ENCODE measurements around the gene CCDC158. TPM values are rescaled to one million over a fixed set of nuclear protein-coding genes. Genes with fewer than 3 reads are reported as not detected.
"Not testable (repeated sequence)": the region's sequence is repeated elsewhere in the genome, so short reads cannot be mapped to it uniquely, and the experiment has no call there.

Gene CCDC158
- total RNA-seq, 1 donor, result not detected

DNA sequence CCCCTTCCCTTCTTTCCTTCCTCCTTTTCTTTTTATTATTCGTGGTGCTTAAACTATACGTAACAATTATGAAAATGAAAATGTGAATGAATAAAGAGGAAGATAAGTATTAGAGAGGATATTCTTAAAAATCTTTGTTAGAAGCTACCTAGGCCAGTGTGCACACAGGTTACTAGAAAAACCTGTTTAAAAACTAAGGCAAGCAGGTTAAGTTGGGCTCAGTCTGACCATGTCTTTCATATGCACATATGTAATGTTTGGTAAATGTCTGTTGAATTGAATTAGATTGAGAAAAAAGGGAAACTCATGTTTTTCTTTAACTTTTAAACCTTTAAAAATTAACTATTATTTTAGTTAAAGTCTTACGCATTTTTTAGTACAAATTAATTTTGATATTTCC, 21.9 kb upstream of the CCDC158 start:
- Histone ChIP-seq H3K4me3 (ENCODE audit: low read length) (no peak overlapping the region), H3K9me3 (ENCODE audit: low read depth, low read length) (no peaks in the 10 kb centered on the region), H3K27me3 (ENCODE audit: insufficient read depth, low read length) (peaks cover 2% of the 10 kb centered on the region), H3K4me1 (ENCODE audit: insufficient read depth, low read length) (no peaks in the 10 kb centered on the region)

DNA sequence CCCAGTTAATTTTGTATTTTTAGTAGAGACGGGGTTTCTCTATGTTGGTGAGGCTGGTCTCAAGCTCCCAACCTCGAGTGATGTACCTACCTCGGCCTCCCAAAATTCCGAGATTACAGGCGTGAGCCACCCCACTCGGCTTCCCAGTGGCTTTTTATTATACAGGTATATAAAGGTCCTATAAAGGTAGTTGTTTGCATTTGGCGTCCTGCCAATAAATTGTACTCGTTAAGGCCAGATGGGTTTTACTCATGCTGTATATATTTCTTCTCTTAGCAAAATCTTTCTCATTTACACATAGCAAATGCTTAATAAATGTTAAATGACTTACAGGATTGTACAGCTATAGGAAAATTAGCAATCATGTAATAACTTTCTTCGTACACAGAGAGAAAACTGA, 20.9 kb upstream of the CCDC158 start:
- Histone ChIP-seq H3K9me3 (ENCODE audit: low read depth, low read length) (no peaks in the 10 kb centered on the region), H3K27me3 (ENCODE audit: insufficient read depth, low read length) (peaks cover 4% of the 10 kb centered on the region), H3K4me3 (ENCODE audit: low read length) (no peak overlapping the region), H3K4me1 (ENCODE audit: insufficient read depth, low read length) (no peaks in the 10 kb centered on the region)

DNA sequence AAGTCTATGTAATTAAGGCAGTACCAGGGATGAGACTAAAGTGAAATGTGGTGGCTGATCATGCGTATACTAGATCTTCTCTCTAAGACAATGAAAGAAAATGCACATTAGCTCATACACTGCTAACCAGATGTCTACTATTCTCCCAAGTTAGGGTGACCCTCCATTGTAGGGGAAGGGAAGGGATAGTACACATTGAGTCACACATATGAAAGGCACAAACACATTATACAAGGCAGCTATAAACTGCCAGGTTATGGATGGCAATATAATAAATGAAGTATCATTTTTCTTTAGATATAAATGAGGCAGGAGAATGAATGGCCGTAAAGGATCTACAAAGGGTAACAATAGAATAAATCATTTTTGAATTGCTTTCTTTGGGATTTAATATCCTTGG, 18.6 kb upstream of the CCDC158 start:
- H3K4me1 ChIP-seq (ENCODE audit: insufficient read depth, low read length), result no peaks in the 10 kb centered on the region
- H3K9me3 ChIP-seq (ENCODE audit: low read depth, low read length), result no peaks in the 10 kb centered on the region
- H3K4me3 ChIP-seq (ENCODE audit: low read length), result no peak overlapping the region
- H3K27me3 ChIP-seq (ENCODE audit: insufficient read depth, low read length), result peaks cover 16% of the 10 kb centered on the region

GRCh38 chr4:76435528-76436319, 14.8 kb upstream of the CCDC158 start:
- Histone ChIP-seq H3K4me1 (ENCODE audit: insufficient read depth, low read length) (no peaks in the 10 kb centered on the region), H3K4me3 (ENCODE audit: low read length) (no peak overlapping the region), H3K27me3 (ENCODE audit: insufficient read depth, low read length) (peaks cover 18% of the 10 kb centered on the region), H3K9me3 (ENCODE audit: low read depth, low read length) (no peaks in the 10 kb centered on the region)

GRCh38 chr4:76434901-76435527, 14.1 kb upstream of the CCDC158 start, which contains the start of gene SHROOM3:
Gene SHROOM3 (plus strand): TSS chr4:76435229. CDS start chr4:76436053, 824 bp downstream.
- no peaks in the 10 kb centered on the region for H3K4me1 ChIP-seq (ENCODE audit: insufficient read depth, low read length)
- H3K9me3 ChIP-seq (ENCODE audit: low read depth, low read length), result no peaks in the 10 kb centered on the region
- H3K27me3 ChIP-seq (ENCODE audit: insufficient read depth, low read length), result peaks cover 18% of the 10 kb centered on the region
- no peak within 1 kb of the TSS for H3K4me3 ChIP-seq (ENCODE audit: low read length)

DNA sequence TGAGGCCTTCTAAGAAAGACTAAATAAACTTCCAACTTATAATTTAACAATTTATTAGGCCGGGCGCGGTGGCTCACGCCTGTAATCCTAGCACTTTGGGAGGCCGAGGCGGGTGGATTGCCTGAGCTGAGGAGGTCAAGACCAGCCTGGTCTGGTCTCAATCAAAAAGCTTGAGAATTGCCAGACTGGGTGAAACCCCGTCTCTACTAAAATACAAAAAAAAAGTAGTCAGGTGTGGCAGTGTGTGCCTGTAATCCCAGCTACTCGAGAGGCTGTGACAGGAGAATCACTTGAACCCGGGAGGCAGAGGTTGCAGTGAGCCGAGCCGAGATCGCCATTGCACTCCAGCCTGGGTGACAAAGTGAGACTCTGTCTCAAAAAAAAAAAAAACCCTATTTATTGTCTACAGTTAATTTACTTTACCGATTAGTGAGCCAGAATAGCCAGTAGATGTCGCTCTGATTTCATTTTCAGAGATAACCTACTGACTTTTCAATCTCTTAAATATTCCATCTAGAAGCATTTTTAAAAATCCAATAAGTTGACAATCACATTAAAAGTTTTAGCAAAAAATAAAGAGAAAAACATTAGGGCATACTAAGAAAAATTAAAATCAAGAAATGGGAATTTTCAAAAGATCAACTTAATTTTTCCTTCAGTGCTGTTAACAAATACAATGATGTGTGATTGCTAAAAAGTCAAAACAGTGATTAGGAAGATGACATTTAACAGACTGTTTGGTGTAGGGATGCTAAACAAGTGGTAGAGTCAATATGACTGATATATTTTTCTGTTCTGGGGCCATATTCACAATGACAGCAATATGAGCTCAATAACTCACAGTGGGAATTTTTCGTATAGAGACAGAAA, 9.8 kb upstream of the CCDC158 start:
- Histone ChIP-seq H3K9me3 (ENCODE audit: low read depth, low read length) (no peaks in the 10 kb centered on the region), H3K27me3 (ENCODE audit: insufficient read depth, low read length) (peaks cover 8% of the 10 kb centered on the region), H3K4me1 (ENCODE audit: insufficient read depth, low read length) (no peaks in the 10 kb centered on the region), H3K4me3 (ENCODE audit: low read length) (no peak overlapping the region)

DNA sequence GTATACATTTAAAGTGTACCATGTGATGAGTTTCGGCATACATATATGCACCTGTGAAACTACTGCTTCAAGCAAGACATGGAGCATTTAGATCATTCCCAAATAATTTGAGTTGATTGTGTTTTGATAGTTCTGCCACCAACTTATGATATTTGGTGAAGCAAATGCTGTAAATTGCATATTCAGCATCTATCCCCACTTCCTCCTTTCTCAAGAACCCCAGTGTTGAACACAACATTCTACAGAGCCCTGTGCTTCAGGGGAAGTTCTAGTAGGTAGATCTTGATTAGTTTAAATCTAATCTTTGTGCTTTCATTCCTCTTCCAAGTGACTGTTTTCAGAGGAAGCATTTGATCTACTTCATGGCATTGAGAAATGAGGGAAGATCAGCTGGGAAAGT, 8.7 kb upstream of the CCDC158 start:
- H3K27me3 ChIP-seq (ENCODE audit: insufficient read depth, low read length), result peaks cover 3% of the 10 kb centered on the region
- H3K4me3 ChIP-seq (ENCODE audit: low read length), result no peak overlapping the region
- H3K9me3 ChIP-seq (ENCODE audit: low read depth, low read length), result no peaks in the 10 kb centered on the region
- no peaks in the 10 kb centered on the region for H3K4me1 ChIP-seq (ENCODE audit: insufficient read depth, low read length)

- H3K4me1 ChIP-seq (ENCODE audit: insufficient read depth, low read length), result no peaks in the 10 kb centered on the region
These were observed 5.3 kb upstream of the CCDC158 start for GRCh38 chr4:76426272-76426671.

GRCh38 chr4:76423159-76423558, 2.2 kb upstream of the CCDC158 start:
- H3K4me3 ChIP-seq (ENCODE audit: low read length); H3K4me1 ChIP-seq (ENCODE audit: insufficient read depth, low read length); H3K9me3 ChIP-seq (ENCODE audit: low read depth, low read length): not testable (repeated sequence)
- H3K27me3 ChIP-seq (ENCODE audit: insufficient read depth, low read length), result peaks cover 12% of the 10 kb centered on the region

More at GRCh38 chr4:76426272-76426671, 5.3 kb upstream of the CCDC158 start:
- Histone ChIP-seq H3K9me3 (ENCODE audit: low read depth, low read length) (no peaks in the 10 kb centered on the region), H3K27me3 (ENCODE audit: insufficient read depth, low read length) (peaks cover 5% of the 10 kb centered on the region), H3K4me3 (ENCODE audit: low read length) (no peak overlapping the region)

- Histone ChIP-seq H3K27me3 (ENCODE audit: insufficient read depth, low read length) (peaks cover 12% of the 10 kb centered on the region), H3K9me3 (ENCODE audit: low read depth, low read length) (no peaks in the 10 kb centered on the region), H3K4me3 (ENCODE audit: low read length) (no peak overlapping the region), H3K4me1 (ENCODE audit: insufficient read depth, low read length) (peaks cover 8% of the 10 kb centered on the region)
These were observed 666 bp downstream of the CCDC158 start for GRCh38 chr4:76420188-76420761.

- H3K4me1 ChIP-seq (ENCODE audit: insufficient read depth, low read length), result no peaks in the 10 kb centered on the region
- H3K4me3 ChIP-seq (ENCODE audit: low read length), result no peak overlapping the region
These were observed 10.3 kb downstream of the CCDC158 start for GRCh38 chr4:76410636-76411035.

GRCh38 chr4:76407440-76408119, 13.4 kb downstream of the CCDC158 start:
- Histone ChIP-seq H3K9me3 (ENCODE audit: low read depth, low read length) (no peaks in the 10 kb centered on the region), H3K4me3 (ENCODE audit: low read length) (no peak overlapping the region), H3K4me1 (ENCODE audit: insufficient read depth, low read length) (no peaks in the 10 kb centered on the region), H3K27me3 (ENCODE audit: insufficient read depth, low read length) (peaks cover 3% of the 10 kb centered on the region)

More at GRCh38 chr4:76410636-76411035, 10.3 kb downstream of the CCDC158 start:
- Histone ChIP-seq H3K27me3 (ENCODE audit: insufficient read depth, low read length) (no peaks in the 10 kb centered on the region), H3K9me3 (ENCODE audit: low read depth, low read length) (no peaks in the 10 kb centered on the region)

- Histone ChIP-seq H3K9me3 (ENCODE audit: low read depth, low read length) (no peaks in the 10 kb centered on the region), H3K4me1 (ENCODE audit: insufficient read depth, low read length) (no peaks in the 10 kb centered on the region), H3K4me3 (ENCODE audit: low read length) (no peak overlapping the region), H3K27me3 (ENCODE audit: insufficient read depth, low read length) (peaks cover 3% of the 10 kb centered on the region)
These were observed 14.9 kb downstream of the CCDC158 start for GRCh38 chr4:76406081-76406480.

DNA sequence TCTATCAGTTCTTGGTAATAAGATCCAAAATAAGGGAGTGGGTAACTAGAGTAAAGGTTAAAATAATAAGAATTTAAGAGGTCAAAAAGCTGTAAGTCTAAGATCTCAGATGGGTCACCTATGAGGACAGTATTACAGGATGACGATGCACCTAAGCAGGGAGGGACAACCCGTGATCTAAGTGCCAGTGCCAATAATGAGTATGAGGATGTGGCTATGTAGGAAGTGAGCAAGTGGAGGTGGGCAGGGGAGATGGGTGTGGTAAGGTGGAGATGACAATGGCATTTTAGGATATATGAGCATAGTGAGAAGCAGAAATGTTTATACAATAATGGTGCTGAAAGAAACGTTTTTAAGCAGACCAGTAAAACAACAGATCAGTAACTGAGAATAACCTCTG, 19.3 kb downstream of the CCDC158 start:
- peaks cover 3% of the 10 kb centered on the region for H3K27me3 ChIP-seq (ENCODE audit: insufficient read depth, low read length)
- no peaks in the 10 kb centered on the region for H3K4me1 ChIP-seq (ENCODE audit: insufficient read depth, low read length)
- no peaks in the 10 kb centered on the region for H3K9me3 ChIP-seq (ENCODE audit: low read depth, low read length)
- no peak overlapping the region for H3K4me3 ChIP-seq (ENCODE audit: low read length)

Measured in mononuclear cell (primary cell).